ENCODE data around the gene TRMT1. TPM values are rescaled to one million over a fixed set of nuclear protein-coding genes. Genes with fewer than 3 reads are reported as not detected.

Gene TRMT1
- total RNA-seq, 1 experiment from 2014 or later: 106 TPM

GRCh38 chr19:13160557-13160956 is 44.0 kb upstream of the TRMT1 start:
- CTCF ChIA-PET: interaction anchor here (2.3 kb wide), 1 partner anchor 35 kb away, joined by 10 read pairs; no protein-coding TSS in a partner anchor
- H3K4me1 Mint-ChIP-seq: peaks cover 51% of the 10 kb centered on the region
- DNase-seq (ENCODE audit: low spot score) (no peak), ATAC-seq (no peak)
- no peaks in the 10 kb centered on the region for H3K36me3 Mint-ChIP-seq
- peak overlapping the region; percentile 53; the same call in 1 of the 2 replicates for H3K27ac Mint-ChIP-seq
- no peaks in the 10 kb centered on the region for H3K9me3 Mint-ChIP-seq
- no peak overlapping the region for H3K4me3 Mint-ChIP-seq
- POLR2A ChIA-PET: interaction anchor here (8.6 kb wide), 1 partner anchor 6 kb away, joined by 167 read pairs; no protein-coding TSS in a partner anchor
- TF ChIP-seq E2F1 (CRISPR knock-in tag; IDR thresholded peaks at IDR 0.05): no peak
- no peak for TF ChIP-seq JAZF1 (CRISPR knock-in tag; IDR thresholded peaks at IDR 0.05)
- TF ChIP-seq ZMAT4 (CRISPR knock-in tag; IDR thresholded peaks at IDR 0.05): no peak
- TF ChIP-seq FOXP1 (CRISPR knock-in tag; IDR thresholded peaks at IDR 0.05; ENCODE audit: borderline replicate concordance): no peak
- TF ChIP-seq USF1 (CRISPR knock-in tag; IDR thresholded peaks at IDR 0.05): no peak
- TF ChIP-seq ELF4 (CRISPR knock-in tag; IDR thresholded peaks at IDR 0.05; ENCODE audit: low read depth): no peak
- TF ChIP-seq NFYB (CRISPR knock-in tag; conservative IDR thresholded peaks at IDR 0.05; ENCODE audit: low read depth): no peak
- no peak for TF ChIP-seq ATF1 (CRISPR knock-in tag; IDR thresholded peaks at IDR 0.05)
- TF ChIP-seq HMGA2 (CRISPR knock-in tag; IDR thresholded peaks at IDR 0.05): no peak
- TF ChIP-seq ZNF396 (CRISPR knock-in tag; IDR thresholded peaks at IDR 0.05; ENCODE audit: borderline replicate concordance): no peak
- TF ChIP-seq GTF2I (CRISPR knock-in tag; conservative IDR thresholded peaks at IDR 0.05): no peak
- TF ChIP-seq MXD4 (CRISPR knock-in tag; IDR thresholded peaks at IDR 0.05; ENCODE audit: borderline replicate concordance): no peak
- TF ChIP-seq CDX4 (CRISPR knock-in tag; IDR thresholded peaks at IDR 0.05; ENCODE audit: borderline replicate concordance): no peak
- no peak for TF ChIP-seq CREB1 (CRISPR knock-in tag; IDR thresholded peaks at IDR 0.05)
- no peak for TF ChIP-seq CTCF (IDR thresholded peaks at IDR 0.05)
- TF ChIP-seq ATF3 (CRISPR knock-in tag; conservative IDR thresholded peaks at IDR 0.05): no peak
- TF ChIP-seq GRHL2 (CRISPR knock-in tag; IDR thresholded peaks at IDR 0.05; ENCODE audit: insufficient replicate concordance, severe bottlenecking): no peak
- no peak for TF ChIP-seq HMGXB4 (CRISPR knock-in tag; IDR thresholded peaks at IDR 0.05)
- H3K27me3 Mint-ChIP-seq (ENCODE audit: low read depth): no peaks in the 10 kb centered on the region

GRCh38 chr19:13159713-13160112 is 43.2 kb upstream of the TRMT1 start:
- ATAC-seq (no peak), DNase-seq (ENCODE audit: low spot score) (no peak)
- Mint-ChIP-seq H3K9me3 (no peaks in the 10 kb centered on the region), H3K27ac (no peak overlapping the region), H3K36me3 (peaks cover 1% of the 10 kb centered on the region), H3K27me3 (ENCODE audit: low read depth) (no peaks in the 10 kb centered on the region), H3K4me3 (no peak overlapping the region), H3K4me1 (peaks cover 43% of the 10 kb centered on the region)
- TF ChIP-seq GABPB1 (CRISPR knock-in tag; IDR thresholded peaks at IDR 0.05) (no peak), E2F5 (CRISPR knock-in tag; IDR thresholded peaks at IDR 0.05) (no peak), ZNF121 (CRISPR knock-in tag; IDR thresholded peaks at IDR 0.05) (peak; percentile 96), ZNF232 (CRISPR knock-in tag; IDR thresholded peaks at IDR 0.05) (no peak)
- POLR2A ChIA-PET: interaction anchor here (0.6 kb wide), 1 partner anchor 906 kb away, joined by 5 read pairs; no protein-coding TSS in a partner anchor
- CTCF ChIA-PET: interaction anchor here (2.3 kb wide), 1 partner anchor 36 kb away, joined by 10 read pairs; no protein-coding TSS in a partner anchor

Measured in WTC11 (cell line).